ENCODE results near the gene SEMA6D. TPM values are rescaled to one million over a fixed set of nuclear protein-coding genes. Genes with fewer than 3 reads are reported as not detected.

Gene SEMA6D
- total and polyA plus RNA-seq, 2 experiments from 2014 or later: 18.9 to 34.1 TPM

DNA sequence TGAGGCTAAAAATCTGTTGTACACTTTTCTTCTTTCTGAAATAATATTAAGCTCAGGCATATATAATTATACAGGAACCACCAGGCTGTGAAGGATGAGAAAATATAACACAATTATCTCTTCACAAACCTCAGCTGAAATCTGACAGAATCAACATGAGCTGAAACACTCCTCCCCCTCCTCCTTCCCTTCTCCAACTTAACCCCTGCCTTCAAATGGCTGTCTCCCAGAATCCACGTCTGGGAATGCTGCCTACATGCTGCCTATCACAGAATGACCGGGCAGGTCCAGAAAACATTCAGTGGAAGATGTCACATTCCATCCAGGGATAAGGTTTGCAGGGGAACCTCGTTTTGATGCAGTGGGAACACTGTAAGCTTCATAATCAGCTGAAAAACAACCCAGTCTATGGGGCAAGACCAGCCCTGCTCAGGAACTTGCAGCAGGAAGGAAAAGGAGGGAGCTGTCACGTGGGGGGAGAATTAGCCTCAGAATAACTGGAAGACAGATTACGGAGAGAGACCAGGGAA, 44.0 kb upstream of the SEMA6D start:
- H3K79me2 ChIP-seq: no peaks in the 10 kb centered on the region
- H2AFZ ChIP-seq: no peak overlapping the region
- no peaks in the 10 kb centered on the region for H4K20me1 ChIP-seq (ENCODE audit: insufficient read depth, poor library complexity, severe bottlenecking)
- H3K4me1 ChIP-seq (ENCODE audit: insufficient read depth): peaks cover 5% of the 10 kb centered on the region
- peaks cover 8% of the 10 kb centered on the region for H3K27me3 ChIP-seq
- 34% methylated on average over 5 of the region's 5 CpGs for WGBS (ENCODE audit: low lambda C conversion rate, missing lambda C conversion rate)
- peak; percentile 10 for DNase-seq (ENCODE audit: low spot score)
- H3K4me3 ChIP-seq: no peak overlapping the region
- H3K9me2 ChIP-seq (replicated peaks; ENCODE audit: insufficient read depth): no peaks in the 10 kb centered on the region
- no peaks in the 10 kb centered on the region for H3K9me3 ChIP-seq (ENCODE audit: low read depth)
- no peak overlapping the region for H3K4me2 ChIP-seq
- H3K36me3 ChIP-seq (replicated peaks; ENCODE audit: insufficient read depth, low read depth): no peaks in the 10 kb centered on the region
- H3K27ac ChIP-seq: no peak overlapping the region
- TF ChIP-seq EZH2 (IDR thresholded peaks at IDR 0.05; ENCODE audit: borderline replicate concordance) (no peak), EZH2phosphoT487 (IDR thresholded peaks at IDR 0.05; ENCODE audit: low read depth, severe bottlenecking, unreplicated experiment) (no peak)
- TF ChIP-seq, protein P1, sequence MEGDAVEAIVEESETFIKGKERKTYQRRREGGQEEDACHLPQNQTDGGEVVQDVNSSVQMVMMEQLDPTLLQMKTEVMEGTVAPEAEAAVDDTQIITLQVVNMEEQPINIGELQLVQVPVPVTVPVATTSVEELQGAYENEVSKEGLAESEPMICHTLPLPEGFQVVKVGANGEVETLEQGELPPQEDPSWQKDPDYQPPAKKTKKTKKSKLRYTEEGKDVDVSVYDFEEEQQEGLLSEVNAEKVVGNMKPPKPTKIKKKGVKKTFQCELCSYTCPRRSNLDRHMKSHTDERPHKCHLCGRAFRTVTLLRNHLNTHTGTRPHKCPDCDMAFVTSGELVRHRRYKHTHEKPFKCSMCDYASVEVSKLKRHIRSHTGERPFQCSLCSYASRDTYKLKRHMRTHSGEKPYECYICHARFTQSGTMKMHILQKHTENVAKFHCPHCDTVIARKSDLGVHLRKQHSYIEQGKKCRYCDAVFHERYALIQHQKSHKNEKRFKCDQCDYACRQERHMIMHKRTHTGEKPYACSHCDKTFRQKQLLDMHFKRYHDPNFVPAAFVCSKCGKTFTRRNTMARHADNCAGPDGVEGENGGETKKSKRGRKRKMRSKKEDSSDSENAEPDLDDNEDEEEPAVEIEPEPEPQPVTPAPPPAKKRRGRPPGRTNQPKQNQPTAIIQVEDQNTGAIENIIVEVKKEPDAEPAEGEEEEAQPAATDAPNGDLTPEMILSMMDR (IDR thresholded peaks at IDR 0.05; ENCODE audit: poor library complexity): no peak

DNA sequence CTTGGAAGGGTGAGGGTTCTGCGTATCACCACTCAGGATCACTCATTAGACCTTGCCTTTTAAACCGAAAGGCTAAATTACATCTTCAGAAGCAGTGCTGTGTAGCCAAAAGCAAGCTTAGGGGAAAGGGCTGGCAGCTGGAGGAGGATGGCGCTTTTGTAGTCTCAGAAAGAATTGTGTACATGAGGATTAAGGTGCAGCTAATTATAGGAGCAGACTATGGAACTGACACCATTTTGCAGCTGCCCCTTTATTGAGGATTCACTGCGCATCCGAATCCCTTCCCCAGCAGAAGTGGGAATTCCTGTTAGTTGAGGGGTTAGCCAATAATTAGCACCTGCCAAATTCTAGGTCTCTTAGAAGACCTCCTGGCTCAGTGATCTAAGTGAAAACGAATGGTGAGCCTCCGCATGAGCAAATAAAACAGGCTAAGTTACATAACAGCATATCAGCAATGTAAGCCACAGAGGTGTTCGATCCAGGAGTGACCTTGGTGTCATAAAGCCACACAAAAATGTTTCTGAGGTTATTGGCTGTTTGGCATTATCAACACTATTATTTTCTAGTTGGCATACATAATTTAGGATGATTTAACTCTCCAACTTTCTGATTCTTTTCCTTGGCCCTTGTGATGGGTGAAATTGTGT, 42.6 kb upstream of the SEMA6D start:
- TF ChIP-seq, protein P1 (IDR thresholded peaks at IDR 0.05; ENCODE audit: poor library complexity): no peak
- no peak for TF ChIP-seq EZH2 (IDR thresholded peaks at IDR 0.05; ENCODE audit: borderline replicate concordance)
- no peak for TF ChIP-seq EZH2phosphoT487 (IDR thresholded peaks at IDR 0.05; ENCODE audit: low read depth, severe bottlenecking, unreplicated experiment)
- H3K9me2 ChIP-seq (replicated peaks; ENCODE audit: insufficient read depth): no peaks in the 10 kb centered on the region

GRCh38 chr15:47675735-47676134, 41.6 kb upstream of the SEMA6D start:
- H3K4me1 ChIP-seq (ENCODE audit: insufficient read depth): peaks cover 5% of the 10 kb centered on the region
- 49% methylated on average over 3 of the region's 3 CpGs for WGBS (ENCODE audit: low lambda C conversion rate, missing lambda C conversion rate)
- H3K27ac ChIP-seq: no peak overlapping the region
- no peaks in the 10 kb centered on the region for H3K9me2 ChIP-seq (replicated peaks; ENCODE audit: insufficient read depth)
- no peaks in the 10 kb centered on the region for H3K36me3 ChIP-seq (replicated peaks; ENCODE audit: insufficient read depth, low read depth)
- H4K20me1 ChIP-seq (ENCODE audit: insufficient read depth, poor library complexity, severe bottlenecking): no peaks in the 10 kb centered on the region
- H3K4me2 ChIP-seq: no peak overlapping the region
- no peak for DNase-seq (ENCODE audit: low spot score)
- no peaks in the 10 kb centered on the region for H3K9me3 ChIP-seq (ENCODE audit: low read depth)
- H3K79me2 ChIP-seq: no peaks in the 10 kb centered on the region
- no peak overlapping the region for H2AFZ ChIP-seq
- H3K27me3 ChIP-seq: peaks cover 4% of the 10 kb centered on the region
- H3K4me3 ChIP-seq: no peak overlapping the region
- TF ChIP-seq, protein P1 (IDR thresholded peaks at IDR 0.05; ENCODE audit: poor library complexity): no peak
- TF ChIP-seq EZH2phosphoT487 (IDR thresholded peaks at IDR 0.05; ENCODE audit: low read depth, severe bottlenecking, unreplicated experiment) (no peak), EZH2 (IDR thresholded peaks at IDR 0.05; ENCODE audit: borderline replicate concordance) (no peak)

More for the DNA sequence above, 42.6 kb upstream of the SEMA6D start:
- Histone ChIP-seq H3K9me3 (ENCODE audit: low read depth) (no peaks in the 10 kb centered on the region), H4K20me1 (ENCODE audit: insufficient read depth, poor library complexity, severe bottlenecking) (no peaks in the 10 kb centered on the region), H3K4me2 (no peak overlapping the region), H3K79me2 (no peaks in the 10 kb centered on the region), H3K4me1 (ENCODE audit: insufficient read depth) (peaks cover 5% of the 10 kb centered on the region), H3K27ac (no peak overlapping the region), H2AFZ (no peak overlapping the region), H3K4me3 (no peak overlapping the region), H3K27me3 (peaks cover 6% of the 10 kb centered on the region), H3K36me3 (replicated peaks; ENCODE audit: insufficient read depth, low read depth) (no peaks in the 10 kb centered on the region)
- DNase-seq (ENCODE audit: low spot score): no peak
- 70% methylated on average over 8 of the region's 8 CpGs for WGBS (ENCODE audit: low lambda C conversion rate, missing lambda C conversion rate)

All from hepatocyte (in vitro differentiated cells).